Ectodermal cell (in vitro differentiated cells): ENCODE data around the gene ZBTB16.

Experiments used
- H3K27ac ChIP-seq: 2 replicates; pipeline ENCODE4 v1.7.0; 2013; ENCODE audit warnings: mild to moderate bottlenecking, low read depth, low read length; ENCODE audit not compliant: insufficient read depth, poor library complexity, severe bottlenecking
- H3K27me3 ChIP-seq: 2 replicates; pipeline ENCODE4 v1.7.0; 2013; ENCODE audit warnings: mild to moderate bottlenecking, low read length; ENCODE audit not compliant: insufficient read depth, control insufficient read depth, poor library complexity, severe bottlenecking
- H3K36me3 ChIP-seq: one replicate; pipeline ENCODE4 v1.7.0; 2013; ENCODE audit warnings: low read length; ENCODE audit not compliant: control insufficient read depth, insufficient read depth
- H3K4me1 ChIP-seq: one replicate; pipeline ENCODE4 v1.7.0; 2013; ENCODE audit warnings: low read length; ENCODE audit not compliant: control insufficient read depth, insufficient read depth
- H3K4me3 ChIP-seq: 2 replicates; pipeline ENCODE4 v1.7.0; 2013; ENCODE audit warnings: low read depth, low read length, control low read depth; ENCODE audit not compliant: insufficient read depth
- H3K9me3 ChIP-seq: 2 replicates; pipeline ENCODE4 v1.7.0; 2013; ENCODE audit warnings: mild to moderate bottlenecking, low read length, moderate library complexity; ENCODE audit not compliant: control insufficient read depth
- WGBS, 2 experiments: methylation state at CpG; one replicate each; pipeline ENCODE4 v1.1.7; 2013; ENCODE audit warnings: missing lambda C conversion rate in 2 of 2; 5-methylcytosine and 5-hydroxymethylcytosine counted together

The ZBTB16 gene

GRCh38 chr11:114297806-114298709, 238.5 kb downstream of the ZBTB16 start:
- 79 to 83% methylated on average over 8 of the region's 8 CpGs for WGBS, 2 experiments
- Histone ChIP-seq H3K9me3 (peaks cover 2% of the 10 kb centered on the region), H3K4me3 (no peak overlapping the region), H3K27me3 (no peaks in the 10 kb centered on the region), H3K36me3 (no peaks in the 10 kb centered on the region), H3K27ac (no peak overlapping the region), H3K4me1 (peaks cover 3% of the 10 kb centered on the region)

- Histone ChIP-seq H3K4me3 (no peak overlapping the region), H3K27ac (no peak overlapping the region), H3K4me1 (peaks cover 3% of the 10 kb centered on the region), H3K9me3 (peaks cover 2% of the 10 kb centered on the region), H3K36me3 (no peaks in the 10 kb centered on the region), H3K27me3 (no peaks in the 10 kb centered on the region)
- WGBS, 2 experiments, result 90 to 93% methylated on average over 2 of the region's 2 CpGs
Observed at GRCh38 chr11:114298710-114299109, 239.2 kb downstream of the ZBTB16 start.
